HepG2 (cell line): ENCODE measurements around the gene PLD4. TPM values are rescaled to one million over a fixed set of nuclear protein-coding genes. Genes with fewer than 3 reads are reported as not detected.

Source experiments
- ATAC-seq: fragments of 200-7000 bp; cut with Tn5 transposase; 3 replicates; pipeline ENCODE4 v1.9.1; 2020; ENCODE audit warnings: mild to moderate bottlenecking, moderate library complexity
- BruUV-seq: library from RNA; stranded (reverse); fragments of 400-500 nt; replicated peaks from 2 replicates; lab custom pipeline; 2021; lab: Mats Ljungman, UMichigan
- CTCF ChIA-PET: fragments of 300-600 bp; formaldehyde crosslinking; extraction: SDS; loops from one replicate; lab custom pipeline; 2021; ENCODE audit warnings: low total read pairs, inconsistent platforms, low intra/inter-chr PET ratio; lab: Yijun Ruan, JAX
- POLR2A ChIA-PET: fragments of 350-600 bp; sonication (Branson Sonifier 250); formaldehyde crosslinking; loops from one replicate; lab custom pipeline; 2020; ENCODE audit warnings: antibody characterized with exemption, inconsistent platforms; lab: Yijun Ruan, JAX
- DNase-seq: peaks from one replicate; pipeline ENCODE4 v3.0.0-alpha.2; 2015; ENCODE audit warnings: low spot score
- FAIRE-seq: peaks from 3 replicates; lab custom pipeline; 2011; peaks lifted over from hg19 to GRCh38; lab: Jason Lieb, UNC
- H2AFZ ChIP-seq: one replicate; pipeline ENCODE4 v1.6.1; 2011; ENCODE audit warnings: low read length, inconsistent platforms
- H3K27ac ChIP-seq: fragments of 300-600 bp; 3 replicates; pipeline ENCODE4 v1.8.0; 2011; ENCODE audit warnings: mixed run types, mild to moderate bottlenecking, mixed read lengths, low read length, inconsistent platforms; ENCODE audit not compliant: insufficient read depth; ENCODE audit errors: extremely low read length
- H3K27me3 ChIP-seq, 2 experiments: fragments of 200-600 bp in 1 of 2; 2 replicates in 1 of 2; 3 replicates in 1 of 2; pipeline versions ENCODE4 v1.6.0 to v1.8.0; 2011; ENCODE audit warnings: low read length in 2 of 2, mild to moderate bottlenecking in 2 of 2, moderate library complexity in 2 of 2, inconsistent platforms in 1 of 2; ENCODE audit not compliant: insufficient read depth in 2 of 2, control insufficient read depth in 1 of 2
- H3K36me3 ChIP-seq, 2 experiments: fragments of 200-600 bp in 1 of 2; replicated peaks in 1 of 2; 2 replicates in 1 of 2; 3 replicates in 1 of 2; pipeline versions ENCODE4 v1.5.1 to v1.8.0; 2011; ENCODE audit warnings: low read length in 2 of 2, inconsistent platforms in 1 of 2; ENCODE audit not compliant: insufficient read depth in 2 of 2, control insufficient read depth in 1 of 2
- H3K4me1 ChIP-seq: 2 replicates; pipeline ENCODE4 v1.5.1; 2012; ENCODE audit warnings: low read length, inconsistent platforms; ENCODE audit not compliant: insufficient read depth
- H3K4me2 ChIP-seq: 2 replicates; pipeline ENCODE4 v1.6.0; 2011; ENCODE audit warnings: low read depth, low read length, inconsistent platforms
- H3K4me3 ChIP-seq, 3 experiments: fragments of 200-600 bp in 1 of 3; sonication (generic), shearing (Covaris generic) in 1 of 3; replicated peaks in 1 of 3; 2 replicates each; pipeline ENCODE4 v1.5.1; 2011 to 2016; ENCODE audit warnings: low read length in 3 of 3, inconsistent platforms in 2 of 3, low read depth in 2 of 3, mild to moderate bottlenecking in 2 of 3, control low read depth in 1 of 3, mixed read lengths in 1 of 3; ENCODE audit not compliant: insufficient read depth in 1 of 3
- H3K79me2 ChIP-seq: one replicate; pipeline ENCODE4 v1.6.1; 2011; ENCODE audit warnings: low read length, inconsistent platforms; ENCODE audit not compliant: insufficient read depth
- H3K9ac ChIP-seq: 2 replicates; pipeline ENCODE4 v1.6.0; 2011; ENCODE audit warnings: mild to moderate bottlenecking, low read depth, low read length, inconsistent platforms; ENCODE audit not compliant: insufficient read depth
- H3K9me3 ChIP-seq: 2 replicates; pipeline ENCODE4 v1.5.1; 2012; ENCODE audit warnings: mild to moderate bottlenecking, low read length
- H4K20me1 ChIP-seq: 2 replicates; pipeline ENCODE4 v1.6.0; 2011; ENCODE audit warnings: inconsistent platforms, mild to moderate bottlenecking, low read length, moderate library complexity; ENCODE audit not compliant: insufficient read depth
- ARNT2 ChIP-seq: sonication (generic); formaldehyde crosslinking; IDR thresholded peaks from 2 replicates; pipeline ENCODE4 v1.8.0; 2022; ENCODE audit warnings: mild to moderate bottlenecking, low read depth, missing genetic modification reagents, moderate library complexity
- EHMT2 ChIP-seq: fragments of 200-600 bp; sonication (generic); IDR thresholded peaks from 2 replicates; pipeline ENCODE4 v1.7.0; 2017; ENCODE audit warnings: antibody characterized with exemption, low read depth, low read length, borderline replicate concordance
- FOXA1 ChIP-seq, 2 experiments: fragments of 450-650 bp in 1 of 2; sonication (generic) in 1 of 2; formaldehyde crosslinking in 1 of 2; IDR thresholded peaks; 2 replicates each; pipeline versions ENCODE4 v1.4.0 to v1.6.1; 2016 to 2020; ENCODE audit warnings: missing genetic modification reagents in 1 of 2
- LRRFIP1 ChIP-seq: sonication (generic); formaldehyde crosslinking; conservative IDR thresholded peaks from 2 replicates; pipeline ENCODE4 v1.4.0; 2020; ENCODE audit warnings: missing genetic modification reagents
- MLX ChIP-seq: IDR thresholded peaks from 2 replicates; pipeline ENCODE4 v1.6.1; 2016
- NR1H2 ChIP-seq: sonication (generic); formaldehyde crosslinking; IDR thresholded peaks from 2 replicates; pipeline ENCODE4 v1.8.1; 2022; ENCODE audit warnings: low read depth, missing genetic modification reagents, borderline replicate concordance
- PRDM4 ChIP-seq: sonication (generic); formaldehyde crosslinking; IDR thresholded peaks from 2 replicates; pipeline ENCODE4 v1.9.0; 2021; ENCODE audit warnings: missing genetic modification reagents, borderline replicate concordance
- SP2 ChIP-seq: sonication (generic); formaldehyde crosslinking; IDR thresholded peaks from 2 replicates; pipeline ENCODE4 v1.5.1; 2020; ENCODE audit warnings: mild to moderate bottlenecking, missing genetic modification reagents
- TARDBP ChIP-seq: sonication (generic); formaldehyde crosslinking; IDR thresholded peaks from 2 replicates; pipeline ENCODE4 v1.8.0; 2022; ENCODE audit warnings: mild to moderate bottlenecking, missing genetic modification reagents
- ZNF441 ChIP-seq: sonication (generic); formaldehyde crosslinking; IDR thresholded peaks from 2 replicates; pipeline ENCODE4 v1.7.0; 2021; ENCODE audit warnings: missing genetic modification reagents, borderline replicate concordance
- WGBS: methylation state at CpG from one replicate; pipeline ENCODE4 v1.1.6; 2017; ENCODE audit warnings: low lambda C conversion rate; 5-methylcytosine and 5-hydroxymethylcytosine counted together
- in situ Hi-C: cut with HindIII; loops from 2 replicates; pipeline ENCODE4 v1.10.0; 2017; ENCODE audit warnings: low pct_unique_long_range_greater_than_20kb; ENCODE audit not compliant: extremely low pct_ligation_motif_present
- intact Hi-C: fragments of 100-400 bp; cut with micrococcal nuclease; formaldehyde crosslinking; loops from one replicate; pipeline ENCODE4 v1.10.0; 2022; ENCODE audit not compliant: unreplicated experiment
- polyA plus RNA-seq, 8 experiments: library from polyadenylated mRNA; depleted of rRNA in 3 of 8; stranded (reverse) in 7 of 8; unstranded in 1 of 8; fragments of >200 nt; fragmentation: Illumina TruSeq in 4 of 8; extraction: Trizol in 4 of 8; gene quantifications; 2 replicates each; pipeline versions ENCODE4 v1.2.1 to v1.2.3, GENCODE V29; 2011 to 2016; ENCODE audit warnings: low read depth in 4 of 8, missing spikeins in 1 of 8, mixed read lengths in 1 of 8; ENCODE audit not compliant: insufficient read depth in 1 of 8
- total RNA-seq, 5 experiments: library from RNA; depleted of rRNA; stranded (reverse); fragments of >200 nt; fragmentation: Illumina TruSeq; extraction: Trizol; gene quantifications; 2 replicates each; pipeline ENCODE4 v1.2.3, GENCODE V29; 2016; ENCODE audit warnings: low read depth in 1 of 5
- TF ChIP-seq, protein P1 (sequence below): sonication (generic); formaldehyde crosslinking; IDR thresholded peaks from 2 replicates; pipeline ENCODE4 v1.4.0; 2020; ENCODE audit warnings: missing genetic modification reagents, mild to moderate bottlenecking, borderline replicate concordance
- TF ChIP-seq, protein P2 (sequence below): sonication (generic); formaldehyde crosslinking; IDR thresholded peaks from 2 replicates; pipeline ENCODE4 v1.4.0; 2020; ENCODE audit warnings: mild to moderate bottlenecking, missing genetic modification reagents

Gene PLD4
- total and polyA plus RNA-seq, 2 of the 13 experiments (the other 11 are each of a cell fraction or from before 2014, with no cell fraction given), result not detected

DNA sequence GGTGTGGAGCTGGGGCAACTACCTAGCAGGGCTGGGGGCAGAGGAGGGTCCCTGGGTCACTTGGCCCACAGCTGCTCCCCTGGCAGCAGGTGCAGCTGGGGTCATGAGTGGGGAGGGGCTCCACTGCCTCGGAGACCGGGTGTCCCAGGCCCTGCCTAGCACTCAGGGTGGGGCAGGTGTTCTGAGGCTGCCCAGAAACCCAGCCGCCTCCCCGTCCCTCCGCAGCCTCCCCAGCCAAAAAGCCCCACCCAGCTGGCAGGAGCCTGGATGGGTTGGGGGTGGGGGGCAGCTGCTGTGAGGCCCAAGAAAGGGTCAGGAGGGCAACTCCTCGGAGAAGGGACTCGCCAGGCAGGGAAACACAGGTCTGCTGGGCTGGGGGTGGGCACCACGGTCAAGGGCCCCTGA, 42.3 kb downstream of the PLD4 start (continued):
- TF ChIP-seq, protein P1, sequence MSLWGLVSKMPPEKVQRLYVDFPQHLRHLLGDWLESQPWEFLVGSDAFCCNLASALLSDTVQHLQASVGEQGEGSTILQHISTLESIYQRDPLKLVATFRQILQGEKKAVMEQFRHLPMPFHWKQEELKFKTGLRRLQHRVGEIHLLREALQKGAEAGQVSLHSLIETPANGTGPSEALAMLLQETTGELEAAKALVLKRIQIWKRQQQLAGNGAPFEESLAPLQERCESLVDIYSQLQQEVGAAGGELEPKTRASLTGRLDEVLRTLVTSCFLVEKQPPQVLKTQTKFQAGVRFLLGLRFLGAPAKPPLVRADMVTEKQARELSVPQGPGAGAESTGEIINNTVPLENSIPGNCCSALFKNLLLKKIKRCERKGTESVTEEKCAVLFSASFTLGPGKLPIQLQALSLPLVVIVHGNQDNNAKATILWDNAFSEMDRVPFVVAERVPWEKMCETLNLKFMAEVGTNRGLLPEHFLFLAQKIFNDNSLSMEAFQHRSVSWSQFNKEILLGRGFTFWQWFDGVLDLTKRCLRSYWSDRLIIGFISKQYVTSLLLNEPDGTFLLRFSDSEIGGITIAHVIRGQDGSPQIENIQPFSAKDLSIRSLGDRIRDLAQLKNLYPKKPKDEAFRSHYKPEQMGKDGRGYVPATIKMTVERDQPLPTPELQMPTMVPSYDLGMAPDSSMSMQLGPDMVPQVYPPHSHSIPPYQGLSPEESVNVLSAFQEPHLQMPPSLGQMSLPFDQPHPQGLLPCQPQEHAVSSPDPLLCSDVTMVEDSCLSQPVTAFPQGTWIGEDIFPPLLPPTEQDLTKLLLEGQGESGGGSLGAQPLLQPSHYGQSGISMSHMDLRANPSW (CRISPR knock-in tag), result no peak
- TF ChIP-seq, all 625 proteins: peak for 0

- peaks cover 24% of the 10 kb centered on the region; the same call in 1 of the 2 replicates for H3K4me1 ChIP-seq
- ATAC-seq (peak; percentile 61), DNase-seq (no peak), FAIRE-seq (no peak)
- in situ Hi-C loops, result no loop called here
- 3% methylated on average over 4 of the region's 36 CpGs for WGBS
- H4K20me1 ChIP-seq, result no peaks in the 10 kb centered on the region
- H3K79me2 ChIP-seq, result no peaks in the 10 kb centered on the region
- H3K27me3 ChIP-seq, result peaks cover 13 to 78% of the 10 kb centered on the region in 2 experiments
- intact Hi-C loops, result no loop called here
- H3K36me3 ChIP-seq, result no peaks in the 10 kb centered on the region
- no peak overlapping the region for H3K9ac ChIP-seq
- POLR2A ChIA-PET, result no interaction called here
- no peak overlapping the region for H2AFZ ChIP-seq
- no peak overlapping the region for H3K27ac ChIP-seq
- CTCF ChIA-PET, result interaction anchor here (1.1 kb wide), 1 partner anchor 78 kb away, joined by 4 read pairs; no protein-coding TSS in a partner anchor
- no peaks in the 10 kb centered on the region for H3K9me3 ChIP-seq
- no TSS peak for BruUV-seq
- H3K4me3 ChIP-seq, result peak overlapping the region; percentile 13 to 63 (median 24); a peak in 5 of 6 replicates
- H3K4me2 ChIP-seq, result peak overlapping the region; percentile 56
- TF ChIP-seq, protein P2, sequence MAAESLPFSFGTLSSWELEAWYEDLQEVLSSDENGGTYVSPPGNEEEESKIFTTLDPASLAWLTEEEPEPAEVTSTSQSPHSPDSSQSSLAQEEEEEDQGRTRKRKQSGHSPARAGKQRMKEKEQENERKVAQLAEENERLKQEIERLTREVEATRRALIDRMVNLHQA (CRISPR knock-in tag), result no peak
- no peak for TF ChIP-seq MLX (CRISPR knock-in tag)
- no peak for TF ChIP-seq FOXA1 (IDR thresholded peaks at IDR 0.05)
- TF ChIP-seq FOXA1 (CRISPR knock-in tag; IDR thresholded peaks at IDR 0.05), result no peak
- no peak for TF ChIP-seq PRDM4 (CRISPR knock-in tag)
- TF ChIP-seq SP2 (CRISPR knock-in tag), result no peak
- TF ChIP-seq NR1H2 (CRISPR knock-in tag), result no peak
- TF ChIP-seq LRRFIP1 (CRISPR knock-in tag), result no peak
- no peak for TF ChIP-seq TARDBP (CRISPR knock-in tag)
- no peak for TF ChIP-seq EHMT2
- TF ChIP-seq ZNF441 (CRISPR knock-in tag), result no peak
- no peak for TF ChIP-seq ARNT2
Observed at GRCh38 chr14:104967386-104968152, 42.9 kb downstream of the PLD4 start.
